Ascending aorta (tissue), 2 donors: Measurements from ENCODE around the gene TMEM109. TPM values are rescaled to one million over a fixed set of nuclear protein-coding genes. Genes with fewer than 3 reads are reported as not detected.

Source experiments
- DNase-seq, 2 donors: peaks; one replicate each; pipeline ENCODE4 v3.0.0-alpha.2; 2019; ENCODE audit warnings: low spot score in 2 of 2
- H3K27ac ChIP-seq, 2 donors: fragments of 200-600 bp; sonication (generic); one replicate each; pipeline ENCODE4 v1.5.1; 2016 to 2017; ENCODE audit warnings: mild to moderate bottlenecking in 1 of 2
- H3K27me3 ChIP-seq: fragments of 200-600 bp; sonication (generic); one replicate; pipeline ENCODE4 v1.5.1; 2017
- H3K36me3 ChIP-seq, 2 donors: fragments of 200-600 bp; sonication (generic); one replicate each; pipeline ENCODE4 v1.5.1; 2016
- H3K4me1 ChIP-seq, 2 donors: fragments of 200-600 bp; sonication (generic); one replicate each; pipeline ENCODE4 v1.5.1; 2016 to 2017; ENCODE audit warnings: mild to moderate bottlenecking in 1 of 2
- H3K4me3 ChIP-seq, 2 donors: fragments of 200-600 bp; sonication (generic); one replicate each; pipeline ENCODE4 v1.5.1; 2016 to 2017; ENCODE audit warnings: mild to moderate bottlenecking in 1 of 2
- H3K9me3 ChIP-seq, 2 donors: fragments of 200-600 bp; sonication (generic); one replicate each; pipeline ENCODE4 v1.5.1; 2016
- CTCF ChIP-seq, 3 experiments: fragments of 200-600 bp in 2 of 3; fragments of 450-650 bp in 1 of 3; sonication (generic) in 2 of 3; IDR thresholded peaks; one replicate each; pipeline ENCODE4 v1.5.1; 2016 to 2019; ENCODE audit warnings: antibody characterized with exemption in 3 of 3, mild to moderate bottlenecking in 1 of 3, moderate library complexity in 1 of 3
- intact Hi-C: fragments of 100-400 bp; cut with DNase I; formaldehyde crosslinking; loops from one replicate; pipeline ENCODE4 v1.15.1; 2023
- total RNA-seq: library from RNA; depleted of rRNA; stranded (reverse); fragments of >200 nt; gene quantifications from one replicate; pipeline ENCODE4 v1.1.0, GENCODE V29; 2016

The TMEM109 gene
- total RNA-seq, 1 donor from 2014 or later: 238 TPM

DNA sequence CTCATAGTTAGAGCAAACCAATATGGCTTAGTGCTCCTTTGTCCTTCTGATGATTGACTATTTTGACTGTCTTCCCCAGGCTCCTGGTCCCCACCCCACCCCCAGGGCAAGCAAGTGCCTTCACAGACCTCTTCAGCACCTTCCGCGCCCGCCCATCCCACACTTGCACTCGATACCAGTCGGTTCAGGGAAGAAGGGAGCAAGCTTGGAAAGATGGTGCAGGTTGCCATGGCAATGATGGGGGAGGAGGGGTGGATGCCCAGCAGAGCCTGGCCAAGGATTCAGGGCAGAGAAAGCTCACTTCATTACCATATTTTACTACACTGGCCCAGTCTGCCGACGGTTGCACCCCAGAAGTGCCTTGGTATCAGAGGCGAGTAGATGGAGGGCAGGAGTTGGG is 12.5 kb downstream of the TMEM109 start:
- Histone ChIP-seq H3K4me3 (no peak overlapping the region), H3K4me1 (peaks cover 8 to 11% of the 10 kb centered on the region in 2 donors), H3K27me3 (no peaks in the 10 kb centered on the region), H3K27ac (no peak overlapping the region), H3K36me3 (peaks cover 15 to 19% of the 10 kb centered on the region in 2 donors), H3K9me3 (no peaks in the 10 kb centered on the region)
- no peak for DNase-seq
- no peak for TF ChIP-seq CTCF (IDR thresholded peaks at IDR 0.05)
- intact Hi-C loops: no loop called here

- no peak for DNase-seq
- no peak for TF ChIP-seq CTCF (IDR thresholded peaks at IDR 0.05)
- Histone ChIP-seq H3K4me1 (peaks cover 8 to 11% of the 10 kb centered on the region in 2 donors), H3K9me3 (no peaks in the 10 kb centered on the region), H3K27ac (no peak overlapping the region), H3K4me3 (no peak overlapping the region), H3K27me3 (no peaks in the 10 kb centered on the region), H3K36me3 (peaks cover 9 to 13% of the 10 kb centered on the region in 2 donors)
- intact Hi-C loops: no loop called here
These were observed 13.2 kb downstream of the TMEM109 start for GRCh38 chr11:60927061-60927592.

- H3K36me3 ChIP-seq: peaks cover 4 to 8% of the 10 kb centered on the region in 2 donors
- H3K9me3 ChIP-seq: no peaks in the 10 kb centered on the region
- H3K4me1 ChIP-seq: peaks cover 8 to 11% of the 10 kb centered on the region in 2 donors
- intact Hi-C loops: no loop called here
- no peak for TF ChIP-seq CTCF (IDR thresholded peaks at IDR 0.05)
- H3K27ac ChIP-seq: no peak overlapping the region
- DNase-seq: no peak
- H3K4me3 ChIP-seq: no peak overlapping the region
- no peaks in the 10 kb centered on the region for H3K27me3 ChIP-seq
These were observed 13.6 kb downstream of the TMEM109 start for GRCh38 chr11:60927600-60927999.

GRCh38 chr11:60928563-60929001 is 14.6 kb downstream of the TMEM109 start:
- Histone ChIP-seq H3K9me3 (no peaks in the 10 kb centered on the region), H3K27ac (no peak overlapping the region), H3K4me1 (peaks cover 8 to 11% of the 10 kb centered on the region in 2 donors), H3K27me3 (no peaks in the 10 kb centered on the region), H3K36me3 (no peaks in the 10 kb centered on the region), H3K4me3 (no peak overlapping the region)
- intact Hi-C loops: no loop called here
- no peak for DNase-seq
- no peak for TF ChIP-seq CTCF (IDR thresholded peaks at IDR 0.05)

DNA sequence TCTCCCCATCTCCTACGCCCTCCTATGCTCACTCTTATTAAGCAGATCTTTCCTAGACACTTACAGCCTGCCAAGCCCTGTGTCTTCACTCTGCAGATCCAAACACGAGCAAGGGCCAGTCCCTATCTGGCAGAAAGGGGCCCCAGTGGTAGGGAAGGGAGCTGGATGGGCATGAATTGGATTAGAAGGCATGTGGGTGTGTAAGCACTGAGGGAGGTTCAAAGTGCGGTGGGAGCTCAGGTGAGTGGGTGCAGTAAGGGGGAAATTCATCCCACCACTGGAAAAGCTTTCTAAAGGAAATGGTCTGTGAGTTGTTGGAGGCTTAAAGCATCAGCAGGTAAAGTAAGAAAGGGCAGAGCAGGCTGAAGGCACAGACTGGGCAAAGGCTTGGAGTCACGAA is 15.8 kb downstream of the TMEM109 start:
- no peak overlapping the region for H3K27ac ChIP-seq
- DNase-seq: no peak
- no peak for TF ChIP-seq CTCF (IDR thresholded peaks at IDR 0.05)
- H3K36me3 ChIP-seq: no peaks in the 10 kb centered on the region
- no peaks in the 10 kb centered on the region for H3K27me3 ChIP-seq
- intact Hi-C loops: no loop called here
- no peak overlapping the region for H3K4me3 ChIP-seq
- peaks cover 2 to 5% of the 10 kb centered on the region in 2 donors for H3K4me1 ChIP-seq
- no peaks in the 10 kb centered on the region for H3K9me3 ChIP-seq

GRCh38 chr11:60930394-60930793 is 16.4 kb downstream of the TMEM109 start:
- no peak for TF ChIP-seq CTCF (IDR thresholded peaks at IDR 0.05)
- no peak overlapping the region for H3K4me3 ChIP-seq
- no peak for DNase-seq

More at GRCh38 chr11:60930394-60930793, 16.4 kb downstream of the TMEM109 start:
- no peaks in the 10 kb centered on the region for H3K4me1 ChIP-seq
- H3K9me3 ChIP-seq: no peaks in the 10 kb centered on the region
- H3K27ac ChIP-seq: no peak overlapping the region
- no peaks in the 10 kb centered on the region for H3K36me3 ChIP-seq
- intact Hi-C loops: no loop called here
- H3K27me3 ChIP-seq: no peaks in the 10 kb centered on the region
